HG03521 (cell line): Measurements from ENCODE around the gene PHRF1.
"Not testable (repeated sequence)": the region's sequence is repeated elsewhere in the genome, so short reads cannot be mapped to it uniquely, and the experiment has no call there.

Source experiments
- ATAC-seq: cut with Tn5 transposase; IDR thresholded peaks from one replicate; pipeline ENCODE4 v1.9.1; 2021; ENCODE audit warnings: mild to moderate bottlenecking, moderate library complexity; ENCODE audit not compliant: unreplicated experiment

The PHRF1 gene

GRCh38 chr11:626475-627307, 50.4 kb downstream of the PHRF1 start, which contains the start of gene SCT:
Gene SCT, minus strand, starts transcription at chr11:627181. Its CDS starts 38 bp downstream, at chr11:627143.
- ATAC-seq, result no peak

DNA sequence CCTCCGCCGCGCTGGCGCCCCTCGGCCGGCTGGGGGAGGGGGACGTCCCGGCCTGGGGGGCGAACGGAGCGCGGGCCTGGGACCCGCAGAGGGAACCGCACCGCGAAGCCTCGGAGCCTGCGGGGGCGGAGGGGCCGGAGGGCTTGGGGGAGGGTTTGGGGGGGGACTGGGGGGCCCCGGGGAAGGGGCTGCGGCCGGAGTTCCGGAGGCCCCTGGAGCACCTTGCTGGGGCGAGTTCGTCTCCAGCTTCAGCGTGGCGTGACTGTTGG, 51.0 kb downstream of the PHRF1 start:
- no peak for ATAC-seq

DNA sequence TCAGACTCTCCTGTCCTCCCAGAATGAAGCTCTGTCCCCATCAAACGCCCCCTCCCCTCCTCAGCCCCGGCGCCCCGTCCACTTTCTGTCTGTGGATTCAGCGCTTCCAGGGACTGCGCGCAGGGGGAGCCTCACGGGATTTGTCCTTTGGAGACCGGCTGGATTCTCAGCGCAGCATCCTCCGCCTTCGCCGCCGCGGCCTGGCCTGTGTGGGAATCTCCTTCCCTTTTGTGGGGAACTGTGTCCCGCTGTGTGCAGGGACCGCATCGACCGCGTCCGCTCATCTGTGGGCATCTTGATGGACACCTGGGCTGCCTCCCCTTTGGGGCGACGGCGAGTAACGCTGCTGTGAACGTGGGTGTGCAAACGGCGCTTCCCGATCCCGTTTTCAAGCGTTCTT, 51.8 kb downstream of the PHRF1 start:
- no peak for ATAC-seq

- ATAC-seq, result no peak
Observed at GRCh38 chr11:629237-629583, 52.9 kb downstream of the PHRF1 start.

GRCh38 chr11:630871-631270, 54.6 kb downstream of the PHRF1 start:
- no peak for ATAC-seq

- no peak for ATAC-seq
Observed at GRCh38 chr11:635945-636510, 59.8 kb downstream of the PHRF1 start.

DNA sequence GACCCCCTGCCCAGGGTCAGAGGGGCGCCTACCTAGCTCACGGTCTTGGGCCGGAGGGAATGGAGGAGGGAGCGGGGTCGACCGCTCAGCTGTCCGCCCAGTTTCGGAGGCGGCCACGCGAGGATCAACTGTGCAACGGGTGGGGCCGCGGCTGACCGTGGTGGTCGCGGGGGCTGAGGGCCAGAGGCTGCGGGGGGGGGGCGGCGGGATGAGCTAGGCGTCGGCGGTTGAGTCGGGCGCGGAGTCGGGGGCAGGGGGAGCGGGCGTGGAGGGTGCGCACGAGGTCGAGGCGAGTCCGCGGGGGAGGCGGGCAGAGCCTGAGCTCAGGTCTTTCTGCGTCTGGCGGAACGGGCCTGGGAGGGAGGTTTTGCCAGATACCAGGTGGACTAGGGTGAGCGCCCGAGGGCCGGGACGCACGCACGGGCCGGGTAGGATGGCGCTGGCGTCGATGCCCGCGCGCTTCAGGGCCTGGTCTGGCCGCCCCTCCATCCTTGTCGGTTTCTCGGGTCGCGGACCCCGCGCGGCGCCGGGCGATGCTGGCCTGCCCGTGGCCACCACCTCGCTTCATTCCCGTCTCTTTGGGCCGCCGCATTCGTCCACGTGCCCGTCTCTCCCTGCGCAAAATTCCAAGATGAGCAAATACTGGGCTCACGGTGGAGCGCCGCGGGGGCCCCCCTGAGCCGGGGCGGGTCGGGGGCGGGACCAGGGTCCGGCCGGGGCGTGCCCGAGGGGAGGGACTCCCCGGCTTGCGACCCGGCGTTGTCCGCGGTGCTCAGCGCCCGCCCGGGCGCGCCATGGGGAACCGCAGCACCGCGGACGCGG, 60.5 kb downstream of the PHRF1 start, which contains the start of gene DRD4:
TSS of gene DRD4 (plus strand) at position 759 of the 822 bp plus-strand sequence. CDS start at position 795, 36 bp downstream.
- ATAC-seq, result no peak

DNA sequence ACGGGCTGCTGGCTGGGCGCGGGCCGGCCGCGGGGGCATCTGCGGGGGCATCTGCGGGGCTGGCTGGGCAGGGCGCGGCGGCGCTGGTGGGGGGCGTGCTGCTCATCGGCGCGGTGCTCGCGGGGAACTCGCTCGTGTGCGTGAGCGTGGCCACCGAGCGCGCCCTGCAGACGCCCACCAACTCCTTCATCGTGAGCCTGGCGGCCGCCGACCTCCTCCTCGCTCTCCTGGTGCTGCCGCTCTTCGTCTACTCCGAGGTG, 61.0 kb downstream of the PHRF1 start:
- ATAC-seq, result no peak

GRCh38 chr11:637593-638521, 61.6 kb downstream of the PHRF1 start:
- ATAC-seq, result no peak

GRCh38 chr11:638631-639331, 62.5 kb downstream of the PHRF1 start:
- no peak for ATAC-seq

GRCh38 chr11:639332-639955, 63.2 kb downstream of the PHRF1 start:
- ATAC-seq, result no peak

DNA sequence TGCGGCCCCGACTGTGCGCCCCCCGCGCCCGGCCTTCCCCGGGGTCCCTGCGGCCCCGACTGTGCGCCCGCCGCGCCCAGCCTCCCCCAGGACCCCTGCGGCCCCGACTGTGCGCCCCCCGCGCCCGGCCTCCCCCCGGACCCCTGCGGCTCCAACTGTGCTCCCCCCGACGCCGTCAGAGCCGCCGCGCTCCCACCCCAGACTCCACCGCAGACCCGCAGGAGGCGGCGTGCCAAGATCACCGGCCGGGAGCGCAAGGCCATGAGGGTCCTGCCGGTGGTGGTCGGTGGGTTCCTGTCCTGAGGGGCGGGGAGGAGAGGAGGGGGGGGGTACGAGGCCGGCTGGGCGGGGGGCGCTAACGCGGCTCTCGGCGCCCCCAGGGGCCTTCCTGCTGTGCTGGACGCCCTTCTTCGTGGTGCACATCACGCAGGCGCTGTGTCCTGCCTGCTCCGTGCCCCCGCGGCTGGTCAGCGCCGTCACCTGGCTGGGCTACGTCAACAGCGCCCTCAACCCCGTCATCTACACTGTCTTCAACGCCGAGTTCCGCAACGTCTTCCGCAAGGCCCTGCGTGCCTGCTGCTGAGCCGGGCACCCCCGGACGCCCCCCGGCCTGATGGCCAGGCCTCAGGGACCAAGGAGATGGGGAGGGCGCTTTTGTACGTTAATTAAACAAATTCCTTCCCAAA, 63.9 kb downstream of the PHRF1 start:
- no peak for ATAC-seq

DNA sequence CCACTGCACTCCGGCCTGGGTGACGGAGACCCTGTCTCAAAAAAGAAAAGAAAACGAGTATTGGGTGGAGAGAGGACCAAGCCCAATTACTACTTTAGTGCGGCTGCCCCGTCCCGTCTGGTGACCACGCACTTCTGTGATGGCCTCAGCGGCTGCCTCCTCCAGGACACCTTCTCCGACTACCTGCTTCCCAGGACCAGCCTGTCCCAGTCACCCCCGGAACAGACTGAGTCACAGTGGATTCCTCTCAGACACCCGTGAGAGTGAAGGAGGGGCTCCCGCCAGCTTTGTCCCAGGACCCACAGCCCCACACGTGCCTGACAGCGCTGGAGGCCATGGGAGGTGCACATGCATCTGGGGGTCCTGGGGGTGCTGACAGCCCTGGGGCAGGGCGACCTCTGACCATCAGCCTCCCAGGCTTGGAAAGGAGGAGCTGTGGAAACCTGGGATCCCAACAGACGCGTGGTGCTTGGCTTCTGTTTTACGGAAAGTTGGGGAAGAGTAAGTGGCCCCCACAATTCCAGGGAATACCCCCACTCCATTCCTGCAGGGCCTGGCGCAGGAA, 65.6 kb downstream of the PHRF1 start:
- ATAC-seq, result no peak

DNA sequence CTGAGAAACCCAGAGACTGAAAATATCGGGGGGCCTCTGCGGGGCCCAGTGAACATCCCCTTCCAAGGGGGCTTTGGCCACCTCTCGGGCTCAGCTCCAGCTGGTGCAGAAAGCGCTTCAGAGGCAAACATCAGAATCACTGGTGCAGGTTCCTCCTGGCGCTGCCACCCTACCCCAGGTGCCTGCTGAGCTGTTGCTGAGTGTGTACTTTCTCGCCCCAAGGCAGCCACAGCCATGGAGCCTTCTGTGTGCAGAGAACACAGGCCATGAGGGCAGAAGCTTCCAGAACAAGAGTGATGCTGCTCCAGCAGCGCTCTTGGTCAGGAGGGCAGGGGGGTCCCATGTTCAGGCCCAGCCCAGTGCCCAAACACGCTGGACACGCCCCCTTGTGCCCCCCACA, 67.1 kb downstream of the PHRF1 start:
- no peak for ATAC-seq

- ATAC-seq, result no peak
Observed at GRCh38 chr11:643849-644738, 67.8 kb downstream of the PHRF1 start.

DNA sequence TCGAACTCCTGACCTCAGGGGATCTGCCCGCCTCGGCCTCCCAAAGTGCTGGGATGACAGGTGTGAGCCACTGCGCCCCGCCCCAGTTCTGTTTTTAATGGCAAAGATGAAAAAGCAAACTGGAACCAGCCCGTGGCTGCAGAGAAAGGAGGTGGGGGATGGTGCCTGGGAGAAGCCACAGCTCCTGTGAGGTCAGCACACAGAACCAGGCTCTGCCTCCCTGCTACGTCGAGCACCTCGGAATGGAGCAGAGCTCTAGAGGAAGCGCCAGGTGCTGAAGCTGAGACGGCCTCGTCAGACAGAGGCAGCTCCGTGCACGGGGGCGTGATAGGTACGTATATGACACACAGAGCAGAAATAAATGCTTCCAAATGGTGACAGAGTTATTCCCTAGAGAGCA, 69.3 kb downstream of the PHRF1 start:
- no peak for ATAC-seq

DNA sequence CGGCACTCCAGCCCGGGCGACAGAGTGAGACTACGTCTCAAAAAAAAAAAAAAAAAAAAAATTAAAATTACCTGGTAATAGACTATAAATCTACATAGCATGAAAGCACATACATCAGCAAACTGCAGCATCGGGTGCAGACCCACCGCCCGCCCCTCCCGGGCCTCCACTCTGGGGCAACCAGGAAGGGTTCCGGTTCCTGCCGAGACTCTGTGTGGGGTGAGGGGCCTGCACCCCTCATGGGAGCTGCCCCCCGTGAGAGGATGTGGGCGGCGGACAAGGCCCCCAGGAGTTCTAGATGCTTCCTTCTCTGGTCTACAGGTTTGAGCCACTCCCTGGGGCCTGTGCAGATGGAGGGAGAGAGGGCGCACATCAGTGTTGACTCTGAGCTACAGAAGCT, 69.9 kb downstream of the PHRF1 start:
- ATAC-seq, result no peak

DNA sequence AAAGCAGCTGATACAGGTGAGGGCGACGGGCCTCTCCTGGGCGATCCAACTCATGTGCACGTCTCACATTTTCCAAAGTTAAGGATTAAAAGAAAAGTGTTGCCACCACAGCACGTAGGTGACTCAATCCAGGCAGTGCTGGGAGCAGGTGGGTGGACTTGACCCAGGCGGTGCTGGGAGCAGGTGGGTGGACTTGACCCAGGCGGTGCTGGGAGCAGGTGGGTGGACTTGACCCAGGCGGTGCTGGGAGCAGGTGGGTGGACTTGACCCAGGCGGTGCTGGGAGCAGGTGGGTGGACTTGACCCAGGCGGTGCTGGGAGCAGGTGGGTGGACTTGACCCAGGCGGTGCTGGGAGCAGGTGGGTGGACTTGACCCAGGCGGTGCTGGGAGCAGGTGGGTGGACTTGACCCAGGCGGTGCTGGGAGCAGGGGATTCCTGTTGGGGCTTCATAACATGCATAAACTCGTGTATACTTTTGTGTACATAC, 71.4 kb downstream of the PHRF1 start:
- not testable (repeated sequence) for ATAC-seq
